Measurements from ENCODE around the gene BPIFA3. TPM values are rescaled to one million over a fixed set of nuclear protein-coding genes. Genes with fewer than 3 reads are reported as not detected.

The BPIFA3 gene
- total and polyA plus RNA-seq, 2 of the 13 experiments (the other 11 are each of a cell fraction or from before 2014, with no cell fraction given), result not detected

GRCh38 chr20:33209789-33210188 is 7.4 kb upstream of the BPIFA3 start (continued):
- TF ChIP-seq RARG (CRISPR knock-in tag; IDR thresholded peaks at IDR 0.05; ENCODE audit: low read depth) (0 out of 2 replicates have a peak, but pooled peaks have one; percentile 63), ZNF33A (CRISPR knock-in tag; IDR thresholded peaks at IDR 0.05; ENCODE audit: borderline replicate concordance) (no peak), ATM (IDR thresholded peaks at IDR 0.05; ENCODE audit: borderline replicate concordance) (no peak), MXD1 (CRISPR knock-in tag; IDR thresholded peaks at IDR 0.05) (peak; percentile 44; the same call in 1 of the 2 replicates), ZNF615 (CRISPR knock-in tag; IDR thresholded peaks at IDR 0.05; ENCODE audit: borderline replicate concordance) (peak; percentile 94), MAF1 (CRISPR knock-in tag; IDR thresholded peaks at IDR 0.05; ENCODE audit: borderline replicate concordance) (peak; percentile 97; the same call in 1 of the 2 replicates), PRDM15 (CRISPR knock-in tag; IDR thresholded peaks at IDR 0.05) (peak; percentile 75), ZNF253 (CRISPR knock-in tag; IDR thresholded peaks at IDR 0.05; ENCODE audit: borderline replicate concordance) (0 out of 2 replicates have a peak, but pooled peaks have one; percentile 59), MYPOP (CRISPR knock-in tag; IDR thresholded peaks at IDR 0.05) (peak; percentile 92), E2F1 (CRISPR knock-in tag; IDR thresholded peaks at IDR 0.05) (peak; percentile 78), TSC22D2 (CRISPR knock-in tag; IDR thresholded peaks at IDR 0.05; ENCODE audit: borderline replicate concordance) (peak; percentile 99), ZNF512 (CRISPR knock-in tag; IDR thresholded peaks at IDR 0.05) (no peak), ZBTB34 (CRISPR knock-in tag; IDR thresholded peaks at IDR 0.05) (0 out of 2 replicates have a peak, but pooled peaks have one; percentile 65), KLF11 (CRISPR knock-in tag; IDR thresholded peaks at IDR 0.05) (peak; percentile 100), ESRRA (CRISPR knock-in tag; IDR thresholded peaks at IDR 0.05; ENCODE audit: low read depth) (no peak), JUN (CRISPR knock-in tag; IDR thresholded peaks at IDR 0.05) (0 out of 2 replicates have a peak, but pooled peaks have one; percentile 76)

Measured in HepG2 (cell line).